ENCODE data around the gene ACVRL1. TPM values are rescaled to one million over a fixed set of nuclear protein-coding genes. Genes with fewer than 3 reads are reported as not detected.

ACVRL1 gene
- total RNA-seq, 2 experiments from 2014 or later = not detected

DNA sequence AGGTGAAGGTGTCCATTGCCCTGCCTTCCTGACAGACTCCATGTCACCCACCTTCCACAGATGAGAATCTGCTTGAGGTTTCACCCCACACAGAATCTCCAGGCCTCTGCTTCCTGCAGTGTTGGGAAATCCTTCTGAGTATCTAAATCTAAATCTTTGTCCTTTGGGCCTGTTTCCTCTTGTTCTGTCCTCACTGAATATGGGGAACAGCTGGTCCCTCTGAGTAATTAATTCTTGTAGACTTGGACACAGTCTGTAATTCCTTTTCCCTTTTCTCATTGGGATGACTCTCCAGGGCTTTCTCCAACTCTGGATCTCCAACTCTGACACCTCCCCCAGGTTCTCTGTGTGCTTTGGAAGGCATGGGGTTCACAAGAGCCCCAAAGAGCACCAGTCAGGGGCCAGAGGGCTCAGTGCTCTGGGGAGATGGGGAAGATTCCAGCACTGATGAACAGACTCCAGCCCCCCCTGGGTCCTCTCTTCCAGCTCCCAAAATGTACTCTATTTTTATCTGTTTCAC, 2.3 kb upstream of the ACVRL1 start:
- POLR2A ChIA-PET = no interaction called here
- Mint-ChIP-seq H3K4me1 (ENCODE audit: low read depth) (no peaks in the 10 kb centered on the region), H3K36me3 (ENCODE audit: low read depth) (no peaks in the 10 kb centered on the region), H3K4me3 (no peak overlapping the region), H3K9me3 (ENCODE audit: insufficient read depth) (no peaks in the 10 kb centered on the region), H3K27ac (no peak overlapping the region), H3K27me3 (ENCODE audit: low read depth) (peaks cover 35% of the 10 kb centered on the region)
- ATAC-seq (no peak), DNase-seq (no peak)
- CTCF ChIA-PET = interaction anchor here (0.9 to 1.3 kb wide), 3 partner anchors 13 to 18 kb away, joined by 3 to 4 read pairs (median 4); no protein-coding TSS in a partner anchor

DNA sequence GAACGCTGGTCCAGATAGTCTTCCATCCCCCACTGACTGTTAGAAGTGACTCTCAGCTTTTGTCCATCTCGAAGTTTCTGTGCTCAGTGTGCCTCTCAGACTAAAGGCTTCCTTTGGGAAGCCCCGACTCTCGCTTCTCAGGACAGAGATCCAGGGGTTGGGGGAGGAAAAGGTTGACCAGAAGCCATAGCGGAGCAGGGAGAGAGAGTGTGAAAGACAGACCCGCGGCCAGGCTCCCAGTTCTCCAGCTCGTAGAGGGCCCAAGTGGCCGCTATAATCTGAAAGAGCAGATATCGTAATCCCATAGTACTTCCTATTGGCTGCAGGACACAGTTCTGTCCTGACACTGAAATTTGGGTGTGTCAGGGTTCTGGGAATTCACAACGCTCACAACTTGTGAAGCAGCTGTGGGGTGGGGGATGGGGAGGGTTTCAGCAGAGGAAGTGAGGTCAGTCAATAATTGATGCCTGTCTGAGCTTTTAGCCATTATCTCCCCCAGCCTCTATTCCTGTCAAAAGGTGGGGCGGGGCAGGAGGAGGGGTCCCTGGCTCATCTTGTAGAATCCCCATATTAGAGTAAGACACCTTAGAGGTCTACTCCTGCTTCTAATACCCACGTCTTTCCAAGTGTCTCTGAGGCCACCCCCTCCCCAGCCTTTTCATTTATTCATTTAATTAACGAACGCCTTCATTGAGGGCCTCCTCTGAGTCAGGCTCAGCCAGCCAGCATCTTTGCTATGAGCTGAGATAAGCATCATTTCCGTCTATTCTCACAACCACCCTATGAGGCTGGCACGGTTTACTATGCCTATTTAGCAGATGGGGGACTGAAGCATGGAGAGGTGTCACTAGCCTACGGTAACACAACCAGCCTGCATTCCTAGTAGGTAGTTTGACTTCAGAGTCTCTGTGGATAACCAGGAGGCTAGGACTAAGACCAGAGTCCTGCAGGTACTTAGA, 1.6 kb upstream of the ACVRL1 start:
- H3K36me3 Mint-ChIP-seq (ENCODE audit: low read depth) = no peaks in the 10 kb centered on the region
- no peak overlapping the region for H3K4me3 Mint-ChIP-seq
- POLR2A ChIA-PET = no interaction called here
- H3K4me1 Mint-ChIP-seq (ENCODE audit: low read depth) = no peaks in the 10 kb centered on the region
- no peak for DNase-seq
- no peak overlapping the region for H3K27ac Mint-ChIP-seq
- no peaks in the 10 kb centered on the region for H3K9me3 Mint-ChIP-seq (ENCODE audit: insufficient read depth)
- ATAC-seq = no peak
- peaks cover 35% of the 10 kb centered on the region for H3K27me3 Mint-ChIP-seq (ENCODE audit: low read depth)
- CTCF ChIA-PET = interaction anchor here (0.9 to 1.3 kb wide), 3 partner anchors 14 to 18 kb away, joined by 3 to 4 read pairs (median 4); no protein-coding TSS in a partner anchor

DNA sequence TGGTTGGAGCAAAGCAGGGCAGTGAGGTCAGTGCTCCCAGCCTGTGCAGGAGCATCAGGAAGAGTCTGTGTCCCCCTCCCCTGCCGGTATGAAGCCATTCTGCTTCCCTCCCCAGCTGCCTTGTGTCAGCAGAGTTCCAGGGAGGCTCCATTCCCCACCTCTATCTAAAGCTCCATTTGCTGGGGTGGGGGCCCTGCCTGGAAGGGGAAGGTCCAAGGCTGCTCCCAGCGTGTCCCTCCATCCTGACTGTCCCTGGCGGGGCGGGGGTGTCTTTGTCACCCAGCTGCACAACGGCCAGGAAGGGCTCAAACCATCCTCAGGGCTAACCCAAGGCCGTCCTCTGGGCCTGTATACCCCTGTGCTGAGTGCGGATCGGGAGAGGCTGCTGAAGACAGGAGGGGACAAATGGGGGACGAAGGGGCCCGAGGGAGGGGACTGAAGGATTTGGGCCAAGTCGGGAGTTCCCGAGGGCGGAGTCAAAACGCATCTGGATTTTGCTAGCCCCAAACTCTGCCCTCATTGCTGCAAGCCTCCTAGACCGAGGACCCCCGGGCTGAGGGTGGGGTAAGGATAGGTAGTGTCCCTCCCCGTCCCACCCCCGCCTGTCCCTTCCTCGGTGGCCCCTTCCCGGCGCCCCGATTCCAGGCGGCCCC, 748 bp upstream of the ACVRL1 start:
- H3K9me3 Mint-ChIP-seq (ENCODE audit: insufficient read depth) = no peaks in the 10 kb centered on the region
- no peaks in the 10 kb centered on the region for H3K36me3 Mint-ChIP-seq (ENCODE audit: low read depth)
- POLR2A ChIA-PET = no interaction called here
- H3K4me3 Mint-ChIP-seq = no peak overlapping the region
- CTCF ChIA-PET = interaction anchor here (1.9 kb wide), 1 partner anchor 17 kb away, joined by 8 read pairs; no protein-coding TSS in a partner anchor
- DNase-seq = no peak
- H3K27me3 Mint-ChIP-seq (ENCODE audit: low read depth) = peaks cover 35% of the 10 kb centered on the region
- no peaks in the 10 kb centered on the region for H3K4me1 Mint-ChIP-seq (ENCODE audit: low read depth)
- ATAC-seq = no peak
- no peak overlapping the region for H3K27ac Mint-ChIP-seq

DNA sequence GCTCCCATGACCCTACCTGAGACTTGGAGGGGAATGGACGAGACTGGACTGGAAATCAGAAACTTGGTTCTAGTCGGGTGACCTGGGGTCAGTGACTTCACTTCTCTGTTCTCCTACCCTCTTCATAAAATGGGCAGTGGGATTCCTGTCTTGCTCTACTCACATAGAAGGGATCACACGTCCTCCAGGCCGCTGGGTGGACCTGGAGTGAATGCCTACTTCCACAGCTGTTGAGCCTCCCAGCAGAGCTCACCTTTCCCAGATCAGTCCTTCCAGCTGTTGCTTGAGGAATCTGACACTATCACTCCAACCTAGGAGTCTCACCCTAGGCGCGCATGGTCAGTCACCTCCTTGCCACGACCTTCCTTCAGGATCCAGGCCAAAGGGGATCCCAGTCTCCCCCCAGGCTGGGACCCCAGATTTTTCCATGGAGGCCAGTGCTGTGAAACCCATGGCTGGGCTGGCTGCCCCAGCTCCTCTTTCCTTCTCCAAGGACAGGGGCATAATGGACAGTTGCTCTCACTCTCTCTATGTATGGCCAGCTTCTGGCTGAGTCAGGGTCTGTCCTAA, 637 bp downstream of the ACVRL1 start:
- no peak for DNase-seq
- POLR2A ChIA-PET = no interaction called here

DNA sequence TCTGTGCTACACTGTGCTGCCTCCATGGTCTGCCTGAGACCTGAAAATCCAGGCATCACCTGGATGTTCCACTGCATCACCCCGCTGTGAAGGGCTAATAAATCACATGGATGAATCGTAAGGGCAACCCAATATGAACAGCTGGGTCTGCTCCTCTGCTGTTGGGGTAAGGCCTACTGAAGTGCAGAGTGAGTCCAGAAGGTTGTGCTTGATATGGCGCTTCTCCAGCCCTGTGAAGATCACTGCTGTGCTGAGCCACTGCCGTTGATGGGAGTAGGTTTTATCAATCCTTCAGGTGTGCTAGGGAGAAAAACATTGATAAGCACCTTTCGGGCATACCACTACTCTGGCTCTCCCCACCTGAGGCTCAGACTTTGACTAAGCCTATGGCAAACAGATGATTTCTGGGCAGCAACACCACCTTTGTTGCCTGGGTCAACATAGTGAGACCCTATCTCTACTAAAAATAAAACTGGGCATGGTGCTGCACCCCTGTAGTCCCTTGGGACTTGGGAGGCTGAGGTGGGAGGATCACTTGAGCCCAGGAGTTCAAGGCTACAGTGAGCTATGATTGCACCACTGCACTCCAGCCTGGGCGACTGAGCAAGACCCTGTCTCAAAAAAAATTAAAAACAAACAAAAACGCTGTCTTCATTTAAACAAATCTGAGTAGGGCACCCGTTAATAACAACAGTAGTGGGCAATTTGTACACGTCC, 1.7 kb downstream of the ACVRL1 start:
- Mint-ChIP-seq H3K4me3 (no peak overlapping the region), H3K27me3 (ENCODE audit: low read depth) (peaks cover 31% of the 10 kb centered on the region), H3K36me3 (ENCODE audit: low read depth) (no peaks in the 10 kb centered on the region), H3K9me3 (ENCODE audit: insufficient read depth) (no peaks in the 10 kb centered on the region), H3K27ac (no peak overlapping the region), H3K4me1 (ENCODE audit: low read depth) (no peaks in the 10 kb centered on the region)
- ATAC-seq = no peak
- CTCF ChIA-PET = interaction anchor here (1.9 kb wide), 1 partner anchor 14 kb away, joined by 8 read pairs; no protein-coding TSS in a partner anchor
- DNase-seq = no peak
- POLR2A ChIA-PET = no interaction called here

More for the DNA sequence above, 637 bp downstream of the ACVRL1 start:
- CTCF ChIA-PET = interaction anchor here (1.0 to 1.9 kb wide), 2 partner anchors 13 to 15 kb away, joined by 4 to 8 read pairs; no protein-coding TSS in a partner anchor
- Mint-ChIP-seq H3K27me3 (ENCODE audit: low read depth) (peaks cover 35% of the 10 kb centered on the region), H3K9me3 (ENCODE audit: insufficient read depth) (no peaks in the 10 kb centered on the region), H3K36me3 (ENCODE audit: low read depth) (no peaks in the 10 kb centered on the region), H3K4me1 (ENCODE audit: low read depth) (no peaks in the 10 kb centered on the region), H3K4me3 (no peak overlapping the region), H3K27ac (no peak overlapping the region)
- ATAC-seq = no peak

DNA sequence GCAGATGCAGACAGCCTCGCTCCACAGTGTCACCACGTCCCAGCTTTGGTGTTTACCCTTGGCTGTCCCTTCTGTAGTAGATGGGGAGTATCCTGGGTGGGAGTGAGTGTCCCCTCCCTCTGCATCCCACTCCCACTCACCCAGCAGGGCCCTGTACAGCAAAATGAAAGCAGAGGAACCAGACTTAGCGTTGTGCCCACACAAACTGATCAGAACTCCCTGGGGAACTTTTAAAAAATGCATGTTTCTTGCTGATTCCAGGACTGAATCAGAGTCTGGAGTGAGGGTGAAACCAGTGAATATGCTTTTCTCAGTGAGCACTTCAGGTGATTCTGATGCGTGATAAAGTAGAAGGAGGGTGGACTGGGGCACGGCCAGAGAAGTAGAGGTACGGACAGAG, 2.9 kb downstream of the ACVRL1 start:
- ATAC-seq = no peak
- peaks cover 26% of the 10 kb centered on the region for H3K27me3 Mint-ChIP-seq (ENCODE audit: low read depth)
- no peak overlapping the region for H3K4me3 Mint-ChIP-seq
- no peaks in the 10 kb centered on the region for H3K9me3 Mint-ChIP-seq (ENCODE audit: insufficient read depth)
- DNase-seq = no peak
- no peaks in the 10 kb centered on the region for H3K36me3 Mint-ChIP-seq (ENCODE audit: low read depth)
- H3K27ac Mint-ChIP-seq = no peak overlapping the region
- CTCF ChIA-PET = no interaction called here
- POLR2A ChIA-PET = no interaction called here
- no peaks in the 10 kb centered on the region for H3K4me1 Mint-ChIP-seq (ENCODE audit: low read depth)

DNA sequence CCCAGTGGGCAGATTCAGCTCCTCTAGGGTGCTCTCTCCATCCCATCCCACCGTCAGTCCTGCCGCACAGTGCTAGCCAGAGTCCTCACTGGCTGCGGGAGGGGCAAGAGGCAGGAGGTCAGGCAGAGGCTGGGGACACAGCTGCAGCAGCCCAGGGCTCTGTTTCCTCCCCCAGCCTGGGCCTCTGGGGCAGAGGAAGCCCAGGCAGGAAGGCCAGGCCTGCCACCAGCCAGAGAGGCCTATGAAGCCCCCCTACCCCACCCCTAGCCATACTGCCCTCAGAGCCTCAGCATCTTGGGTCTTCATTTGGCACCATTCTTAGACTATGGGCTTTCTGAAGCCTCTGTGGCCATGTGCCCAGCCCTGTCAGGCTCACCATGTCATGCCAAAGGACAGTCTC, 3.4 kb downstream of the ACVRL1 start:
- ChIA-PET CTCF (no interaction called here), POLR2A (no interaction called here)
- no peaks in the 10 kb centered on the region for H3K4me1 Mint-ChIP-seq (ENCODE audit: low read depth)
- ATAC-seq (no peak), DNase-seq (no peak)
- H3K36me3 Mint-ChIP-seq (ENCODE audit: low read depth) = no peaks in the 10 kb centered on the region
- no peaks in the 10 kb centered on the region for H3K9me3 Mint-ChIP-seq (ENCODE audit: insufficient read depth)
- H3K27ac Mint-ChIP-seq = no peak overlapping the region
- H3K4me3 Mint-ChIP-seq = no peak overlapping the region
- peaks cover 23% of the 10 kb centered on the region for H3K27me3 Mint-ChIP-seq (ENCODE audit: low read depth)

DNA sequence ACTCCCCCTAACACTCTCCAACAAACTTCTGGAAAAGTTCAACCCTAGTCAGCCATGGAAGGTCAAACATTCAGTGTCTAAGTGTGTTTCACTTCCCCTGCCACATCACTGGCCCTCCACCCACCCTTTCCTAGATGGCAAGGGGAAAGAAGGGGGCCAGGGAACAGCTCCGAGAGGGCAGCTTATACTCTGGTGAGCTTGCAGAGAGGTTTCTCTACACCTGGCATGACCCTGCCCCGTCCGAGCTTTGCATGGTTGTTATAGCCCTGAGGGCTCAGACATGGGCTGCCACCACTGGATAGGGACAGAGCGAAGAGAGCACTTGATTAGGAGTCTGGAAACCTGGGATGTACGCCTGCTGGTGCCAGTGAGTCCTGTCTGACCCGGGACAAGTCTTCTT, 4.0 kb downstream of the ACVRL1 start:
- ChIA-PET CTCF (no interaction called here), POLR2A (no interaction called here)
- H3K27ac Mint-ChIP-seq = no peak overlapping the region
- H3K36me3 Mint-ChIP-seq (ENCODE audit: low read depth) = no peaks in the 10 kb centered on the region
- ATAC-seq (no peak), DNase-seq (no peak)
- H3K9me3 Mint-ChIP-seq (ENCODE audit: insufficient read depth) = no peaks in the 10 kb centered on the region
- peaks cover 18% of the 10 kb centered on the region for H3K27me3 Mint-ChIP-seq (ENCODE audit: low read depth)
- H3K4me1 Mint-ChIP-seq (ENCODE audit: low read depth) = no peaks in the 10 kb centered on the region
- no peak overlapping the region for H3K4me3 Mint-ChIP-seq

DNA sequence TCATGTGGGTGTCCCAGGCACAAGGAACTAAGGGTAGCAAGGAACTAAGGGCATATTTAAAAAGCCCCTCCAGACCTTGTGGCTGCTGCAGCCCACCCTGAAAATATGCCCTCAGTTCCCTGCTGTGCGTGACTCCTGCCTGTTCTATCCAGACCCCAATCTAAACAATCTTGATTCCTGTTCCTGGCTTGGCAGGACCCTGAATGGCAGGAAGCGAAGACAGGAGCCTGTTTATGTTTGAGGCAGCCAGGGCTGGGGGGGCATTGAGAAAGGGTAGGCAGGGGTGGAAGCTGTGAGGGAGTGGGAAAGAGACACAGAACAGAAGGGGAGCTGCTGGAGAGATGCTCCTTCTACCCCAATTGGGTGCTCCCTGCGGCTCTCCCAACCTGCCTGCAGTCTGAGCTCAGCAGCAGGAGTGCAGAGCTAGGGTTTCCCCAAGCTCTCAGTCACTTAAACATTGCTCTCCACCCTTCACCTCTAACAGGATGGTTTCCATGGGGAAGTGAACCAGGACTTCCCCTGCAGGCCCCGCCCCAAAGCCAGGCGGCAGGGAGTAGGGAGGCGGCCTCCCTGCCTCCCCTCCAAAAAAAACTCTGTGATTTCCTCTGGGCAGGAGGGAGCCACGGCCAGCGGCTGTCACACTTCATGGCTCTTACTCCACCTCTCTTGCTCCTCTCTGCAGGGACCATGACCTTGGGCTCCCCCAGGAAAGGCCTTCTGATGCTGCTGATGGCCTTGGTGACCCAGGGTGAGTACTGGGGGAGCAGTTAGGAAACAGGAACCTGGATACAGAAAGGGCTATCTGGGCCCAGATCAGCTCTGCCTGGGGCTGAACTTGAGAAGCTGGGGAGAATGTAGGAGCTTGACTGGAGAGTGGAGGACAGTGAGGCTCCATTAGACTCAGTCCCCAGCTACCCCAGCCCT, 4.7 kb downstream of the ACVRL1 start:
- H3K36me3 Mint-ChIP-seq (ENCODE audit: low read depth) = no peaks in the 10 kb centered on the region
- H3K27me3 Mint-ChIP-seq (ENCODE audit: low read depth) = peaks cover 15% of the 10 kb centered on the region
- POLR2A ChIA-PET = interaction anchor here (1.0 kb wide), 1 partner anchor 11 kb away, joined by 3 read pairs; no protein-coding TSS in a partner anchor
- ATAC-seq = no peak
- DNase-seq = no peak
- CTCF ChIA-PET = interaction anchor here (0.8 to 1.4 kb wide), 2 partner anchors 10 to 23 kb away, joined by 3 to 7 read pairs; no protein-coding TSS in a partner anchor
- no peaks in the 10 kb centered on the region for H3K4me1 Mint-ChIP-seq (ENCODE audit: low read depth)
- H3K4me3 Mint-ChIP-seq = no peak overlapping the region
- no peaks in the 10 kb centered on the region for H3K9me3 Mint-ChIP-seq (ENCODE audit: insufficient read depth)
- no peak overlapping the region for H3K27ac Mint-ChIP-seq

DNA sequence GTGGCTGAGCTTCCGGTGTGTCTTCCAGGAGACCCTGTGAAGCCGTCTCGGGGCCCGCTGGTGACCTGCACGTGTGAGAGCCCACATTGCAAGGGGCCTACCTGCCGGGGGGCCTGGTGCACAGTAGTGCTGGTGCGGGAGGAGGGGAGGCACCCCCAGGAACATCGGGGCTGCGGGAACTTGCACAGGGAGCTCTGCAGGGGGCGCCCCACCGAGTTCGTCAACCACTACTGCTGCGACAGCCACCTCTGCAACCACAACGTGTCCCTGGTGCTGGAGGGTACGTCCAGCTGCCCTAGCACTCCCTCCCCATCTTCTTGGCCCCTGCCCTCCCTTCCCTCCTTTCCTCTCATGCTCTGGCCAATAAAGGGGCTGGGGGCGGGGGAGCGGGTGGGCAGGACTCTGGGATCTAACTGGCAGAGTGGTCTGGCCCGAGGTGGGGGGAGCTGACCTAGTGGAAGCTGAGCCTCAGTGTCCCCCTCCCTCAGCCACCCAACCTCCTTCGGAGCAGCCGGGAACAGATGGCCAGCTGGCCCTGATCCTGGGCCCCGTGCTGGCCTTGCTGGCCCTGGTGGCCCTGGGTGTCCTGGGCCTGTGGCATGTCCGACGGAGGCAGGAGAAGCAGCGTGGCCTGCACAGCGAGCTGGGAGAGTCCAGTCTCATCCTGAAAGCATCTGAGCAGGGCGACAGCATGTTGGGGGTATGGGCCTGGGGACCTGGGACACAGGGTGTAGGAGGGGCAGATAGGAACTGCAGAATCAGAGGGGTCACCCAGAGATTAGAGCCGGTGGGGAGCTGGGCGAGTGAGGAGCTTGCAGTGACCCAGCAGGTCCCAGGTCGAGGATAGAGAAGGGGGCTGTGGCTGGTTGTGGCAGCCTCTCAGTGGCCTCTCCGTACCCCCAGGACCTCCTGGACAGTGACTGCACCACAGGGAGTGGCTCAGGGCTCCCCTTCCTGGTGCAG, 6.0 kb downstream of the ACVRL1 start:
- Mint-ChIP-seq H3K36me3 (ENCODE audit: low read depth) (no peaks in the 10 kb centered on the region), H3K27me3 (ENCODE audit: low read depth) (peaks cover 7% of the 10 kb centered on the region), H3K4me1 (ENCODE audit: low read depth) (no peaks in the 10 kb centered on the region), H3K27ac (no peak overlapping the region), H3K4me3 (no peak overlapping the region), H3K9me3 (ENCODE audit: insufficient read depth) (no peaks in the 10 kb centered on the region)
- DNase-seq = no peak
- ChIA-PET CTCF (interaction anchor here (0.8 to 1.4 kb wide), 2 partner anchors 9 to 22 kb away, joined by 3 to 7 read pairs; no protein-coding TSS in a partner anchor), POLR2A (interaction anchor here (1.0 kb wide), 1 partner anchor 12 kb away, joined by 3 read pairs; no protein-coding TSS in a partner anchor)
- no peak for ATAC-seq

All from activated CD8-positive, alpha-beta T cell treated with anti-CD3 and anti-CD28 coated beads, Interleukin-2, amount 10 ng/mL, durations not matched to agents 7 days and 5 days (primary cell).